ENCODE measurements around the gene ENPEP. TPM values are rescaled to one million over a fixed set of nuclear protein-coding genes. Genes with fewer than 3 reads are reported as not detected.

The ENPEP gene
- total RNA-seq, 1 experiment from 2014 or later: 5.6 TPM

GRCh38 chr4:110498420-110498819, 22.5 kb downstream of the ENPEP start:
- Mint-ChIP-seq H3K27ac (ENCODE audit: unreplicated experiment) (no peak overlapping the region), H3K27me3 (ENCODE audit: insufficient read depth, unreplicated experiment) (no peaks in the 10 kb centered on the region), H3K4me1 (ENCODE audit: low read depth, unreplicated experiment) (no peaks in the 10 kb centered on the region), H3K9me3 (ENCODE audit: unreplicated experiment) (no peaks in the 10 kb centered on the region), H3K36me3 (ENCODE audit: insufficient read depth, unreplicated experiment) (no peaks in the 10 kb centered on the region), H3K4me3 (ENCODE audit: unreplicated experiment) (no peak overlapping the region)
- TF ChIP-seq, protein P1, sequence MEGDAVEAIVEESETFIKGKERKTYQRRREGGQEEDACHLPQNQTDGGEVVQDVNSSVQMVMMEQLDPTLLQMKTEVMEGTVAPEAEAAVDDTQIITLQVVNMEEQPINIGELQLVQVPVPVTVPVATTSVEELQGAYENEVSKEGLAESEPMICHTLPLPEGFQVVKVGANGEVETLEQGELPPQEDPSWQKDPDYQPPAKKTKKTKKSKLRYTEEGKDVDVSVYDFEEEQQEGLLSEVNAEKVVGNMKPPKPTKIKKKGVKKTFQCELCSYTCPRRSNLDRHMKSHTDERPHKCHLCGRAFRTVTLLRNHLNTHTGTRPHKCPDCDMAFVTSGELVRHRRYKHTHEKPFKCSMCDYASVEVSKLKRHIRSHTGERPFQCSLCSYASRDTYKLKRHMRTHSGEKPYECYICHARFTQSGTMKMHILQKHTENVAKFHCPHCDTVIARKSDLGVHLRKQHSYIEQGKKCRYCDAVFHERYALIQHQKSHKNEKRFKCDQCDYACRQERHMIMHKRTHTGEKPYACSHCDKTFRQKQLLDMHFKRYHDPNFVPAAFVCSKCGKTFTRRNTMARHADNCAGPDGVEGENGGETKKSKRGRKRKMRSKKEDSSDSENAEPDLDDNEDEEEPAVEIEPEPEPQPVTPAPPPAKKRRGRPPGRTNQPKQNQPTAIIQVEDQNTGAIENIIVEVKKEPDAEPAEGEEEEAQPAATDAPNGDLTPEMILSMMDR (IDR thresholded peaks at IDR 0.05; ENCODE audit: insufficient read depth in 1 of 2, low read depth in 1 of 2, low read length in 1 of 2, severe bottlenecking in 1 of 2, unreplicated experiment in 1 of 2): no peak
- Histone ChIP-seq H3K36me3 (ENCODE audit: control insufficient read depth, insufficient read depth, low read length) (no peaks in the 10 kb centered on the region), H3K9me3 (no peaks in the 10 kb centered on the region), H3K4me1 (no peaks in the 10 kb centered on the region), H3K27me3 (replicated peaks; ENCODE audit: control insufficient read depth, insufficient read depth, low read length) (no peaks in the 10 kb centered on the region), H3K4me3 (ENCODE audit: low read depth, low read length) (no peak overlapping the region)
- CTCF ChIA-PET: no interaction called here
- BruUV-seq (replicated peaks): no TSS peak
- DNase-seq: no peak
- intact Hi-C loops (cut with micrococcal nuclease; ENCODE audit: unreplicated experiment): no loop called here
- POLR2A ChIA-PET: no interaction called here

DNA sequence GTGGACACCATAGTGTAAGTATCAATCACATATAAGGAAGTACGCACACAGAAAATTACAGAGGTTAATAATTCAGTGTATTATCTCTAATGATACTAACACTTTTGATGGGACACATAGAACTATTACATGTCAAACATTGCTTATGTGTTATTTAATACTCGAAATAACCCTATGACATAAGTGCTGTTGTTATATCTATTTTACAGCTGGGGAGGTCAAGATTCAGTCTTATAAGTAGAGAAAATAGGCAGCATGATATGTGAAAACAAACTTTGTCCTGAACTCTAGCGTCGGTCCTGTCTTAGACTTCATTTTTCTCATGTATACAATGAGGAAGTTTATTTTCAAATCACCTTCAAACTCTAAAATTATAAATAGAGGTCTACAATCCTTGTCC, 23.2 kb downstream of the ENPEP start:
- Mint-ChIP-seq H3K27ac (ENCODE audit: unreplicated experiment) (no peak overlapping the region), H3K9me3 (ENCODE audit: unreplicated experiment) (no peaks in the 10 kb centered on the region), H3K27me3 (ENCODE audit: insufficient read depth, unreplicated experiment) (no peaks in the 10 kb centered on the region), H3K4me1 (ENCODE audit: low read depth, unreplicated experiment) (no peaks in the 10 kb centered on the region), H3K4me3 (ENCODE audit: unreplicated experiment) (no peak overlapping the region), H3K36me3 (ENCODE audit: insufficient read depth, unreplicated experiment) (no peaks in the 10 kb centered on the region)
- no peaks in the 10 kb centered on the region for H3K36me3 ChIP-seq (ENCODE audit: control insufficient read depth, insufficient read depth, low read length)
- DNase-seq: no peak
- TF ChIP-seq, protein P1 (IDR thresholded peaks at IDR 0.05; ENCODE audit: insufficient read depth in 1 of 2, low read depth in 1 of 2, low read length in 1 of 2, severe bottlenecking in 1 of 2, unreplicated experiment in 1 of 2): no peak
- H3K4me3 ChIP-seq (ENCODE audit: low read depth, low read length): no peak overlapping the region
- ChIA-PET POLR2A (no interaction called here), CTCF (no interaction called here)
- no peaks in the 10 kb centered on the region for H3K4me1 ChIP-seq
- no TSS peak for BruUV-seq (replicated peaks)
- H3K9me3 ChIP-seq: no peaks in the 10 kb centered on the region
- intact Hi-C loops (cut with micrococcal nuclease; ENCODE audit: unreplicated experiment): no loop called here
- H3K27me3 ChIP-seq (replicated peaks; ENCODE audit: control insufficient read depth, insufficient read depth, low read length): no peaks in the 10 kb centered on the region

- BruUV-seq (replicated peaks): no TSS peak
- Histone ChIP-seq H3K9me3 (no peaks in the 10 kb centered on the region), H3K4me3 (ENCODE audit: low read depth, low read length) (no peak overlapping the region), H3K36me3 (ENCODE audit: control insufficient read depth, insufficient read depth, low read length) (no peaks in the 10 kb centered on the region), H3K27me3 (replicated peaks; ENCODE audit: control insufficient read depth, insufficient read depth, low read length) (no peaks in the 10 kb centered on the region), H3K4me1 (no peaks in the 10 kb centered on the region)
- Mint-ChIP-seq H3K4me1 (ENCODE audit: low read depth, unreplicated experiment) (no peaks in the 10 kb centered on the region), H3K27ac (ENCODE audit: unreplicated experiment) (no peak overlapping the region), H3K27me3 (ENCODE audit: insufficient read depth, unreplicated experiment) (no peaks in the 10 kb centered on the region), H3K4me3 (ENCODE audit: unreplicated experiment) (no peak overlapping the region), H3K36me3 (ENCODE audit: insufficient read depth, unreplicated experiment) (no peaks in the 10 kb centered on the region), H3K9me3 (ENCODE audit: unreplicated experiment) (no peaks in the 10 kb centered on the region)
- POLR2A ChIA-PET: no interaction called here
- no peak for DNase-seq
- CTCF ChIA-PET: no interaction called here
- TF ChIP-seq, protein P1 (IDR thresholded peaks at IDR 0.05; ENCODE audit: insufficient read depth in 1 of 2, low read depth in 1 of 2, low read length in 1 of 2, severe bottlenecking in 1 of 2, unreplicated experiment in 1 of 2): no peak
- intact Hi-C loops (cut with micrococcal nuclease; ENCODE audit: unreplicated experiment): no loop called here
Measured at GRCh38 chr4:110501826-110502225, 25.9 kb downstream of the ENPEP start.
